ENCODE results near the gene SIRT1. TPM values are rescaled to one million over a fixed set of nuclear protein-coding genes. Genes with fewer than 3 reads are reported as not detected.

Gene SIRT1
- total RNA-seq, 2 donors from 2014 or later, result 13.5 to 15.8 TPM

GRCh38 chr10:67933199-67933598, 48.7 kb downstream of the SIRT1 start:
- ATAC-seq (no peak), DNase-seq (no peak)
- intact Hi-C loops (cut with DNase I), result no loop called here
- Histone ChIP-seq H3K27me3 (no peaks in the 10 kb centered on the region), H3K9me3 (no peaks in the 10 kb centered on the region), H3K4me1 (no peaks in the 10 kb centered on the region), H3K27ac (no peak overlapping the region), H3K4me3 (no peak overlapping the region), H3K36me3 (replicated peaks in 1 of 2; ENCODE audit: insufficient read depth in 1 of 2, low read depth in 2 of 2) (peaks cover 3 to 6% of the 10 kb centered on the region in 2 donors)
- WGBS, 2 donors, result 83 to 86% methylated on average over 2 of the region's 2 CpGs
- TF ChIP-seq CTCF (IDR thresholded peaks at IDR 0.05), result no peak
- TF ChIP-seq POLR2A (IDR thresholded peaks at IDR 0.05), result no peak

GRCh38 chr10:67934336-67934735, 49.9 kb downstream of the SIRT1 start:
- DNase-seq (no peak), ATAC-seq (no peak)
- Histone ChIP-seq H3K4me3 (no peak overlapping the region), H3K27ac (no peak overlapping the region), H3K9me3 (no peaks in the 10 kb centered on the region), H3K4me1 (no peaks in the 10 kb centered on the region), H3K27me3 (no peaks in the 10 kb centered on the region), H3K36me3 (replicated peaks in 1 of 2; ENCODE audit: insufficient read depth in 1 of 2, low read depth in 2 of 2) (peaks cover 3 to 4% of the 10 kb centered on the region in 2 donors)
- TF ChIP-seq POLR2A (IDR thresholded peaks at IDR 0.05), result no peak
- no peak for TF ChIP-seq CTCF (IDR thresholded peaks at IDR 0.05)
- intact Hi-C loops (cut with DNase I), result no loop called here
- WGBS, 2 donors, result 36 to 76% methylated on average over 1 of the region's 1 CpG

GRCh38 chr10:67935223-67935622, 50.8 kb downstream of the SIRT1 start:
- Histone ChIP-seq H3K27ac (no peak overlapping the region), H3K27me3 (no peaks in the 10 kb centered on the region), H3K36me3 (replicated peaks in 1 of 2; ENCODE audit: insufficient read depth in 1 of 2, low read depth in 2 of 2) (peaks cover 3 to 4% of the 10 kb centered on the region in 2 donors), H3K9me3 (no peaks in the 10 kb centered on the region), H3K4me3 (no peak overlapping the region), H3K4me1 (no peaks in the 10 kb centered on the region)
- DNase-seq, result no peak
- intact Hi-C loops (cut with DNase I), result no loop called here
- TF ChIP-seq POLR2A (IDR thresholded peaks at IDR 0.05) (no peak), CTCF (IDR thresholded peaks at IDR 0.05) (no peak)
- WGBS, 2 donors, result 95 to 97% methylated on average over 9 of the region's 9 CpGs
- ATAC-seq, result no peak

- DNase-seq, result no peak
These were observed 52.0 kb downstream of the SIRT1 start for GRCh38 chr10:67936416-67936815.

More at GRCh38 chr10:67936416-67936815, 52.0 kb downstream of the SIRT1 start:
- Histone ChIP-seq H3K36me3 (replicated peaks in 1 of 2; ENCODE audit: insufficient read depth in 1 of 2, low read depth in 2 of 2) (peaks cover 3 to 4% of the 10 kb centered on the region in 2 donors), H3K4me3 (no peak overlapping the region), H3K9me3 (no peaks in the 10 kb centered on the region), H3K27ac (no peak overlapping the region), H3K27me3 (no peaks in the 10 kb centered on the region), H3K4me1 (no peaks in the 10 kb centered on the region)
- intact Hi-C loops (cut with DNase I), result no loop called here
- no peak for ATAC-seq
- TF ChIP-seq POLR2A (IDR thresholded peaks at IDR 0.05) (no peak), CTCF (IDR thresholded peaks at IDR 0.05) (no peak)
- WGBS, 2 donors, result 79 to 96% methylated on average over 1 of the region's 1 CpG
